ENCODE results near the gene CRAMP1.
A peak's percentile ranks its signal among the peaks of the same experiment; 100 is the strongest.

Gene CRAMP1

GRCh38 chr16:1602285-1602684 lies 9.9 kb upstream of the CRAMP1 start:
- DNase-seq = no peak

DNA sequence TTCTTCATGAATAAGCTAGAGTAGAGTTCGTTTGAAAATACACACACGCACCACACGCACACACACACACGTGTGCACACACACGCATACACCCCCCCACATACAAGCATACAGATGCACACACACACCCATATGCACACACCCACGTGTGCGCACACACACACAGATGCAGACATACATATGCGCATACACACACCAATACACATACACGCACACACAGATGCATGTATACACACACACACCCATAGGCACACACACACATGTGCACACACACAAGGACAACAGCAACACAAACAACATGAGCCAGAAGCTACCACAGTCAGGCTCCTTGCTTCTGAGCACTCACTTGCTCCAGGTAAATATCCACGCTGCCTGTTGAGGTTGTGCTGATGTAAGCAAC lies 5.4 kb upstream of the CRAMP1 start:
- DNase-seq = no peak

GRCh38 chr16:1607971-1608370 lies 4.2 kb upstream of the CRAMP1 start:
- no peak for DNase-seq

DNA sequence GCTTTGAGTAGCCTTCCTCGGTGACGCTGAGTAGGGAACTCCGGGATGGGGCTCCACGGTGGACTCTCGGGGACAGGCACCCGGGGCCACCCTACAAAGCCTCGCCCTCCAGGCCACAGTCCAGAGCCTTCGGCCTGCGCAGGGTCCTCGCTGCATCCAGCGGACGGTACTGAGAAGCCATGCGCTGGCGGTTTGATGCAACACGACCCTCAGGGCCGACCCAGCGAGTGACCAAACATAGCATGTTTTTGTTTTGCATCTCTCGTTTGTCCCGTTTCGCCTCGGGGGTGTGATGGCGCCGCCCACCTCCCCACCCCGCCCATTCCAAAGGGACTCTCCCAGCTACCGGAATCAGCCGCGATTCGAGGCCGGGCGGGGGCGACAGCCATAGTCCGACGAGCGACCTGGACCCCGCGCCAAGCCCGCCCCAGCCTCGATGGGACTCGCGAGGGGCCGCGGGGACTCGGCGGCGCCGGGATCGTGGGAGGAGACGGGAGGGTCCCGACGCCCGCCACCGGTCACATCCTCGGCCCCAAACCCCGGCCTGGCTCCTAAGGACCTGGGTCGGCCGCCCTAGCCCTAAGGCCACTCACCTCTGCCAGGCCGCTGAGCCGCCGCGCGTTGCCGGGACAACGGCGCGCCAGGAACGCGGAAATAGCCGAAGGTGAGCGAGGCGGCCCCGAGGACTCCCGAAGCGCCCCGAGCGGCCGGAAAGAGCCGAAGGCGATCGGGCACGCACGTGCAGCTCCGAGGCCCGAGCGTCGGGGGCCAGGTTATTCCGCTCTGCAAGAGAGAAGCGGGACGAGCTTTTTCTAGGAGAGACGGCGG lies 1.9 kb upstream of the CRAMP1 start:
- peak; percentile 91 for DNase-seq

DNA sequence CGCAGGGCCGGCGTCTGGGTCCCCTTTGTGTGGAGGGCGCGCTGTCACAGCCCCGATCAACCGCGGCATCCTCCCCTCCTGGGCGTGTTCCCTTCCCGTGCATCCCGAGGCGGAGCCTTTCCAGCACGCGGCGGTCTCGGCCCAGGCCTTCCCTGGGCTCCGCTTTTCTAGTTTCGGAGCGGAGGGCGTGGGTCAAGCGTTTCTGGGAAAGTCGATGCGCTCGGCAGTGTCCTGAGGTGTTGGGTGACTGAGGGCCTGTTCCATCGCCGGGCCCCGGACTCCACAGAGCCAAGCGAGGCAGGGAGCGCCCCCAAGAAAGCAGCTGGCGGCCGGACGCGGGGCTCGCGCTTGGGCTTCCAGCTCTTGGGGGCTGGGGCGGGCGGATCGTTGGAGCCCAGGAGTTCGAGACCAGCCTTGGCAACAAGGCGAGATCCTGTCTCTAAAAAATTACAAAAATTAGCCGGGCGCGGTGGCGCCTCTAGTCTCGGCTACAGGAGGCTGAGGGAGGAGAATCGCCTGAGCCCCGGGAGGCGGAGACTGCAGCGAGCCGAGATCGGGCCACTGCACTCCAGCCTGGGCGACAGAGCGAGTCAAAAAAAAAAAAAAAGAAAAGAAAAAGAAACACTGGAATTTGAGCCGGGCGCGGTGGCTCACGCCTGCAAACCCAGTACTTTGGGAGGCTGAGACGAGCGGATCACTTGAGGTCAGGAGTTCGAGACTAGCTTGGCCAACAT lies 1.1 kb upstream of the CRAMP1 start:
- no peak for DNase-seq

GRCh38 chr16:1613211-1613622 lies 1.1 kb downstream of the CRAMP1 start:
- no peak for DNase-seq

DNA sequence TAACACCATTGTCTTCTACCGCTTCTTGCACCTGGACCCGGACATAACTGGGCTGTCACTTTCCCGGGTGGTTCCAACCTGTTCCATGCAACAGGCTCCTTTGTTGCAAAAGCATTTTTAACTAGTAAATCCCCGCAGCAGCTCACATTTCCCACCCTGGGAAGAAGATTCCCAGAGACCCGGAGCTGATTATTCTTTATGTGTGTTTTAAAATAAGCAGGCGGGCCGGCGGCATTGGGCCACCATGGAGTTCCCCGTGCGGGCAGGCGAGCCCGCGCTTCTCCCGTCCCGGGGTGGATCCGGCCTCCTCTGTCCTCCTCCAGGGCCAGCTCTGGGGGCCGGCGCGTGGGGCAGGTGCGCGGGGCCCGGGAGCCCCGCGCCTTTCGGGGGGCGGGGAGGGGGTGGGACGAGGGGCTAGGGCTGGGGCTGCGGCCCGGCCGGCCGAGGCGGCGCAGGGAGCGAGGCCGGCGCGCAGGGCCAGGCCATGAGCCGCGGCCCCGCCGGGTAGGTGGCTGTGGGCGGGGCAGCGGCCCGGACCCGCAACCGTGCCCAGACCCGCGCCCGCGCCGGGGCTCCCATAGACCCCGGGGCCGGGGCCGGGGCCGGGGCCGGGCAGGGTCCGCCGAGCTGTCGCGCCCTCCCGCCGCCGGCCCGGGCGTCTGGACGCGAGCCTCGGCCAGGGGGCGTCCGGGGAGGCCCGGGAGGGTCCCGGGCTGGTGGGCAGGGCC lies 1.7 kb downstream of the CRAMP1 start:
- DNase-seq = no peak

- DNase-seq = peak; percentile 14
Observed at GRCh38 chr16:1614456-1615102, 2.4 kb downstream of the CRAMP1 start.

DNA sequence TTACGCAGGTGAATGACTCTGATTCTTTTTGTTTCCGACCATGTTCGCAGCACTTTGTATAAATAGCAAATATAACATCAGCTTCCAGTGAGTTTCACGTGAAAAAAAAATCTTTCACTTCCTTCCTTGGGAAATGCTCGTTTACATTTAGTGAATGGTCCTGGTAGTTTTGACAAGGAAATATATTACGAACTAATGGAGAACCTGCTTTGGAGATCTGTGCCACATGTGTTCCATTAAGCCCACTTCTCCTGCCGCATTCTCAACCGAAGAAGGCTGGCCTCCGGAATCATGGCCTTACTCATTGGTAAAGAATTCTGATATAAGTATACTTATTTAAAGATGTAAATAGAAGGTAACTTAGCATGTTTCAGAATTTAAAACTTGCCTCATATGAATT lies 3.6 kb downstream of the CRAMP1 start:
- DNase-seq = no peak

GRCh38 chr16:1619976-1620375 lies 7.8 kb downstream of the CRAMP1 start:
- DNase-seq = no peak

GRCh38 chr16:1620391-1620790 lies 8.2 kb downstream of the CRAMP1 start:
- no peak for DNase-seq

- DNase-seq = no peak
Observed at GRCh38 chr16:1621851-1622250, 9.7 kb downstream of the CRAMP1 start.

DNA sequence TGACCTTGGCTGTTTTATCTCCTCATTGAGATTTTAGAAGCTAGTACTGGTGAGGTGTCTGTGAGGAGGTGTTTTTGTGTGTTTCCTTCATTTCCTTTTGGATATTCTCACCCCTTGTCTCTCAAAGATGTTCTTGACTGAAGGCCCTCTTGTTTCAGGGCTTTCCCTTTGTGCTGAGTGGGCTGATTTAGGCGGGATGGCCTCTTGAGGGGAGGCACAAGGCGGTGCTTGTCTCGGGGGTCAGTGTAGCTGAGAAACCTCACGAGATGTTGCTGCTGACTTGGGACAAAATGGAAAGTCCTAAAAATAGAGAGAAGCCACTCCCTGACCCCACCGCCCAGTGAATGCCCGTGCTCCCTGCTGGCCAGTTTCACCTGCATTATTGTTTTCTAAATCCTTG lies 14.2 kb downstream of the CRAMP1 start:
- DNase-seq = no peak

DNA sequence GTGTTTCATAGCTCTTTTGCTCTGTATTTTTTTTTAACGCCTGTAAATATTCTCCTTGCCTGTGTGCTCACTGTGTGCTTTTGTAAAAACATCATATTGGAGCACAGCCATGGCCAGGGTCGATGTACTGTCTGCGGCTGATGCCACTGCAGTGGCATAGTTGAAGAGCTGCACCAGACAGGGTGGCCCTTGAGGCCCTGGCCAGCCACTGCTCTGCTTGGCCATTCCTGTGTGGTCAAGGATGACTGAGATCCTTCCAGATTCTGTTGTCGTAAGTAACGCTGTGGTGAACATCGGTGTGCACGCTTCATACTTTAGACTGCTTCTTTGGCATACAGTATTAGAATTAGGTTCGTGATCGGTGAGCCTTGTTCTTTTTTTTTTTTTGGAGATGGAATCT lies 14.6 kb downstream of the CRAMP1 start:
- no peak for DNase-seq

DNA sequence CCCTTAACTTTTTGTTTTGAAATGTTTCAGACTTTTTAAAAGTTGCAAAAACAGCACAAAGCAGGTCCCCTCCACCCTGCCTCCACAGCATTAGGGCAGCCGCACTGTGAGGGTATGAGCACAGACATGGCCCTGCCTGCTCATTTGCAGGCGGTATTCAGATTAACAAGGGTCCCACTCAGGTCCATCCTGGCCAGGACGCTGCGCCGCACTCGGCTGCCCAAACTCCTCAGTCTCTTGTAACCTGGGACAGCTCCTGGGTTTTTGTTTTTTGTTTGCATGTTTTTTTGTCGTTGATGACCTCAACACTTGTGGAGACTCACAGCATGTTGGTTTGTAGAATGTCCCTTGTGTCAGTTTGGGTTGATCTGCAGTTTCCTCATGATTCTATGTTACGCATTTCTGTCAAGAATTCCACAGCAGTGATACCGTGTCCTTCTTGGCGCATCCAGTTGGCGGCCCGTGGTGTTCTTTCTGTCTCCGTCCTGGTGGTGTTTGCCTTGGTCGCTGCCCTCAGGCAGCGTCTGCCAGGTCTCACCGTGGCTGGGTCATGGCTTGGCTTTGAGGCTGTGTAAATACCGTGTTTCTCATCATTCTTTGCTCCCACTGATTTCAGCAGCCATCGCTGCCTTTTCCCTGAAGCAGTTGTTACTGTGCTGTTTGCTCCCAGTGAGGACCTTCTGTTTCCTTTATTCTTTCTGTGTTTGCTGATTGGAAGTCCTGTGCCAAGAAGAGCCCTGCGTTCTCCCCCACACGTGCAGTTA lies 18.5 kb downstream of the CRAMP1 start:
- no peak for DNase-seq

GRCh38 chr16:1631230-1631629 lies 19.1 kb downstream of the CRAMP1 start:
- DNase-seq = no peak

DNA sequence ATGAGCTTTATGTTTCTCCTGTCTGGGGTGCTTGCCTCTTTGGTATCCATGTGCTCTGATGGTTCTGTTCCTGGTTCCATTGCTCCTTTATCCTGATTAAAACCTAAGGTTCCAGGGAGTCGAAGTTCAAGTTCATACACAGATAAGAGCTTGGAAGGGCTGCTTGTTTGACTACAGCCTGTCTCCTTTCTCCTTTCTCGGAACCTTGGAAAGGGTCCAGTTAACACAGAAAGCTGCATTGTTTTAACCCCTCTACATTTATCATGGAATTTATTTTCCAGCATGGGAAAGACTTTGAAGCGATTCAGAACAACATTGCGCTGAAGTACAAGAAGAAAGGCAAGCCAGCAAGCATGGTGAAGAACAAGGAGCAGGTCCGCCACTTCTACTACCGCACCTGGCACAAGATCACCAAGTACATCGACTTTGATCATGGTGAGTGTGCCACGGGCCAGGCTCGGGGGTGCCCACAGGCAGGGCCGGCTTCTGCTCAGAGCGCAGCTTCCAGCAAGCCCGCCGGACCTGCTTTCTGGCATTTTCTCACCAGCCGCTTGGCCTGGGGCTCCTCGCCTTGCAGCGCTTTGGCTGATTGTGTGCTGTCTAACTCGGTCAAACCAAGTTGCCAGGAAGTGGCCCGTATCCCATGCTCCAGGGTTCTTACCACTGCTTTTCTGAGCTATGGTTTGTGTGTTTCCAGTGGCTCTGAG lies 19.9 kb downstream of the CRAMP1 start:
- DNase-seq = no peak

DNA sequence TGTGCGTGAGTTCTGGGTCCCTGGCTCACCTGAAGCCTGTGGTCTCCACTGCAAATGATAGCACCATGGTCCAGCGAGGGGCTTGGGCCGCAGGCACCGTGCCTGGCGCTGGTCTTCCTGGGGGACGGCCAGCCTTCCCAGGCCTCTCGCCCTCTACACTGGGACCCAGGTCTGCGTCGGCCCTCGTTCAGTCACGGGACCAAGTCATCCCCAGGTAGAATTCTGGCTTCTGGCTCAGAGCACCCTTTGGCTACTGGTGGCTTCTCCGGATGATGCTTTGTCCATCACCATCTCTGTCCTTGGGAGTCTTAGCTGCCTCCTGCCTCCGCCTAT lies 20.4 kb downstream of the CRAMP1 start:
- DNase-seq = no peak

GRCh38 chr16:1633310-1633709 lies 21.1 kb downstream of the CRAMP1 start:
- no peak for DNase-seq

DNA sequence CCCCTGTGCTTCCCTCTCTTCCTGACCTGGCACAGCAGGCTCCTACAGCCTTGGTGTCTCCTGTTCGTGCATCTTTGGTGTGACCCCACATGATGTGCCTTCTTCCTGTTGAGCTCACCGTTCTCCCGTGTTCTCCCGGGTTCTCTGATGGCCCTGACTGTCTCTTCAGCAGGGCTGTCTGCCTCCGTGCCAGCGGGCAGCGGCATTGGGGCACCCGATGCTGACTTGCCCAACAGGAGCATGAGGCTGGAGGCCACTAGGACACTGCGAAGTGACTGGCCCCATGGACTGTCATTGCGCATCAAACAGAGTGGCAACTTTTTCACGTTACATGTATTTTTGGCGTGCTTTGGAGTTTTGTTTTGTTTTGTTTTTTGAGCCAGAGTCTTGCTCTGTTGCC lies 22.4 kb downstream of the CRAMP1 start:
- no peak for DNase-seq

GRCh38 chr16:1635070-1635469 lies 22.9 kb downstream of the CRAMP1 start:
- DNase-seq = no peak

GRCh38 chr16:1637526-1637925 lies 25.4 kb downstream of the CRAMP1 start:
- DNase-seq = no peak

Measured in stimulated activated CD4-positive, alpha-beta T cell treated with anti-CD3 and anti-CD28 coated beads, Interleukin-12 subunit alpha, Interleukin-12 subunit beta, amount 100 ng/mL, for 4 hours (primary cell).